Neural cell (in vitro differentiated cells): ENCODE data around the gene LAMB4. TPM values are rescaled to one million over a fixed set of nuclear protein-coding genes. Genes with fewer than 3 reads are reported as not detected.

Experiments used
- H2AFZ ChIP-seq: fragments of 200-600, 300-800 bp; sonication (generic), shearing (Covaris generic); 2 replicates; pipeline ENCODE4 v1.6.0; 2014; ENCODE audit warnings: low read depth, mild to moderate bottlenecking, antibody characterized with exemption, low read length, moderate library complexity
- H3F3A ChIP-seq: fragments of 200-600 bp; shearing (Covaris generic); 2 replicates; pipeline ENCODE4 v1.6.1; 2016; ENCODE audit warnings: mild to moderate bottlenecking, moderate library complexity, mixed read lengths, antibody characterized with exemption, low read length; ENCODE audit not compliant: insufficient read depth, poor library complexity, severe bottlenecking
- H3K27ac ChIP-seq: fragments of 200-600, 300-800 bp; sonication (generic), shearing (Covaris generic); 2 replicates; pipeline ENCODE4 v1.5.1; 2014; ENCODE audit warnings: mild to moderate bottlenecking, low read length, moderate library complexity
- H3K27me3 ChIP-seq: fragments of 300-800, 200-600 bp; sonication (generic), shearing (Covaris generic); 2 replicates; pipeline ENCODE4 v1.6.0; 2014; ENCODE audit warnings: mild to moderate bottlenecking, low read depth, low read length, moderate library complexity; ENCODE audit not compliant: insufficient read depth
- H3K36me3 ChIP-seq: fragments of 300-800, 200-600 bp; sonication (generic), shearing (Covaris generic); 2 replicates; pipeline ENCODE4 v1.5.1; 2014; ENCODE audit warnings: mild to moderate bottlenecking, antibody characterized with exemption, low read length, moderate library complexity; ENCODE audit not compliant: insufficient read depth
- H3K4me2 ChIP-seq: fragments of 300-800, 200-600 bp; sonication (generic), shearing (Covaris generic); 2 replicates; pipeline ENCODE4 v1.6.0; 2014; ENCODE audit warnings: mild to moderate bottlenecking, low read length
- H3K4me3 ChIP-seq: fragments of 300-800, 200-600 bp; sonication (generic), shearing (Covaris generic); 2 replicates; pipeline ENCODE4 v1.5.1; 2014; ENCODE audit warnings: mild to moderate bottlenecking, low read length, moderate library complexity
- H3K79me2 ChIP-seq: fragments of 200-600 bp; shearing (Covaris generic); replicated peaks from 2 replicates; pipeline ENCODE4 v1.6.0; 2014; ENCODE audit warnings: mild to moderate bottlenecking, low read length, moderate library complexity; ENCODE audit not compliant: insufficient read depth
- H3K9ac ChIP-seq: fragments of 300-800, 200-600 bp; sonication (generic), shearing (Covaris generic); 2 replicates; pipeline ENCODE4 v1.6.1; 2016; ENCODE audit warnings: mild to moderate bottlenecking, low read length, mixed read lengths
- H3K9me2 ChIP-seq: fragments of 200-600 bp; shearing (Covaris generic); 2 replicates; pipeline ENCODE4 v1.6.1; 2016; ENCODE audit warnings: mild to moderate bottlenecking, low read length, mixed read lengths; ENCODE audit not compliant: insufficient read depth
- H3K9me3 ChIP-seq: fragments of 200-600, 300-800 bp; sonication (generic), shearing (Covaris generic); 2 replicates; pipeline ENCODE4 v1.6.1; 2016; ENCODE audit warnings: mild to moderate bottlenecking, mixed run types, low read length, moderate library complexity, mixed read lengths
- H4K20me1 ChIP-seq: fragments of 200-600 bp; shearing (Covaris generic); 2 replicates; pipeline ENCODE4 v1.6.1; 2016; ENCODE audit warnings: mild to moderate bottlenecking, mixed run types; ENCODE audit not compliant: insufficient read depth
- EP300 ChIP-seq: fragments of 450-650 bp; conservative IDR thresholded peaks from 2 replicates; pipeline ENCODE4 v1.6.1; 2014; ENCODE audit warnings: antibody characterized with exemption, mild to moderate bottlenecking, moderate library complexity; ENCODE audit not compliant: poor library complexity, severe bottlenecking
- EZH2 ChIP-seq: fragments of 200-600, 300-800 bp; shearing (Covaris generic), sonication (generic); IDR thresholded peaks from 2 replicates; pipeline ENCODE4 v1.6.1; 2014; ENCODE audit warnings: antibody characterized with exemption, low read length, borderline replicate concordance, mild to moderate bottlenecking; ENCODE audit not compliant: insufficient read depth, poor library complexity, severe bottlenecking
- MXI1 ChIP-seq: fragments of 450-650 bp; conservative IDR thresholded peaks from 2 replicates; pipeline ENCODE4 v1.6.1; 2014; ENCODE audit warnings: antibody characterized with exemption, mild to moderate bottlenecking; ENCODE audit not compliant: poor library complexity, severe bottlenecking
- POLR2AphosphoS5 ChIP-seq: IDR thresholded peaks from 2 replicates; pipeline ENCODE4 v1.6.1; 2012
- RAD21 ChIP-seq: fragments of 450-650 bp; conservative IDR thresholded peaks from 2 replicates; pipeline ENCODE4 v1.6.1; 2014; ENCODE audit warnings: antibody characterized with exemption, mild to moderate bottlenecking, moderate library complexity
- SMC3 ChIP-seq: fragments of 450-650 bp; conservative IDR thresholded peaks from 2 replicates; pipeline ENCODE4 v1.6.1; 2014; ENCODE audit warnings: antibody characterized with exemption, mild to moderate bottlenecking, moderate library complexity; ENCODE audit not compliant: poor library complexity
- TAF1 ChIP-seq: IDR thresholded peaks from 2 replicates; pipeline ENCODE4 v1.6.1; 2012; ENCODE audit warnings: low read depth
- polyA plus RNA-seq: library from polyadenylated mRNA; depleted of rRNA; stranded (reverse); fragments of >200 nt; gene quantifications from 2 replicates; pipeline ENCODE4 v1.2.3, GENCODE V29; 2014
- TF ChIP-seq, protein P1 (sequence below): fragments of 450-650 bp; IDR thresholded peaks from 2 replicates; pipeline ENCODE4 v1.5.1; 2014; ENCODE audit warnings: antibody characterized with exemption, mild to moderate bottlenecking, moderate library complexity; ENCODE audit not compliant: poor library complexity, severe bottlenecking
- TF ChIP-seq, protein P2 (sequence below): IDR thresholded peaks from 2 replicates; pipeline ENCODE4 v1.6.1; 2012; ENCODE audit warnings: borderline replicate concordance

Gene LAMB4
- polyA plus RNA-seq, 1 donor from 2014 or later: 0.16 TPM

GRCh38 chr7:108102671-108103312 is 27.4 kb downstream of the LAMB4 start:
- H3K4me2 ChIP-seq: no peak overlapping the region
- no peaks in the 10 kb centered on the region for H4K20me1 ChIP-seq
- no peaks in the 10 kb centered on the region for H3K9me2 ChIP-seq
- H3K36me3 ChIP-seq: no peaks in the 10 kb centered on the region
- no peak overlapping the region for H3K27ac ChIP-seq
- H3F3A ChIP-seq: no peaks in the 10 kb centered on the region
- H3K9ac ChIP-seq: no peak overlapping the region
- H2AFZ ChIP-seq: no peak overlapping the region
- no peak for TF ChIP-seq TAF1
- TF ChIP-seq, protein P1, sequence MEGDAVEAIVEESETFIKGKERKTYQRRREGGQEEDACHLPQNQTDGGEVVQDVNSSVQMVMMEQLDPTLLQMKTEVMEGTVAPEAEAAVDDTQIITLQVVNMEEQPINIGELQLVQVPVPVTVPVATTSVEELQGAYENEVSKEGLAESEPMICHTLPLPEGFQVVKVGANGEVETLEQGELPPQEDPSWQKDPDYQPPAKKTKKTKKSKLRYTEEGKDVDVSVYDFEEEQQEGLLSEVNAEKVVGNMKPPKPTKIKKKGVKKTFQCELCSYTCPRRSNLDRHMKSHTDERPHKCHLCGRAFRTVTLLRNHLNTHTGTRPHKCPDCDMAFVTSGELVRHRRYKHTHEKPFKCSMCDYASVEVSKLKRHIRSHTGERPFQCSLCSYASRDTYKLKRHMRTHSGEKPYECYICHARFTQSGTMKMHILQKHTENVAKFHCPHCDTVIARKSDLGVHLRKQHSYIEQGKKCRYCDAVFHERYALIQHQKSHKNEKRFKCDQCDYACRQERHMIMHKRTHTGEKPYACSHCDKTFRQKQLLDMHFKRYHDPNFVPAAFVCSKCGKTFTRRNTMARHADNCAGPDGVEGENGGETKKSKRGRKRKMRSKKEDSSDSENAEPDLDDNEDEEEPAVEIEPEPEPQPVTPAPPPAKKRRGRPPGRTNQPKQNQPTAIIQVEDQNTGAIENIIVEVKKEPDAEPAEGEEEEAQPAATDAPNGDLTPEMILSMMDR: no peak
- TF ChIP-seq SMC3: no peak
- no peak for TF ChIP-seq RAD21
- TF ChIP-seq, protein P2, sequence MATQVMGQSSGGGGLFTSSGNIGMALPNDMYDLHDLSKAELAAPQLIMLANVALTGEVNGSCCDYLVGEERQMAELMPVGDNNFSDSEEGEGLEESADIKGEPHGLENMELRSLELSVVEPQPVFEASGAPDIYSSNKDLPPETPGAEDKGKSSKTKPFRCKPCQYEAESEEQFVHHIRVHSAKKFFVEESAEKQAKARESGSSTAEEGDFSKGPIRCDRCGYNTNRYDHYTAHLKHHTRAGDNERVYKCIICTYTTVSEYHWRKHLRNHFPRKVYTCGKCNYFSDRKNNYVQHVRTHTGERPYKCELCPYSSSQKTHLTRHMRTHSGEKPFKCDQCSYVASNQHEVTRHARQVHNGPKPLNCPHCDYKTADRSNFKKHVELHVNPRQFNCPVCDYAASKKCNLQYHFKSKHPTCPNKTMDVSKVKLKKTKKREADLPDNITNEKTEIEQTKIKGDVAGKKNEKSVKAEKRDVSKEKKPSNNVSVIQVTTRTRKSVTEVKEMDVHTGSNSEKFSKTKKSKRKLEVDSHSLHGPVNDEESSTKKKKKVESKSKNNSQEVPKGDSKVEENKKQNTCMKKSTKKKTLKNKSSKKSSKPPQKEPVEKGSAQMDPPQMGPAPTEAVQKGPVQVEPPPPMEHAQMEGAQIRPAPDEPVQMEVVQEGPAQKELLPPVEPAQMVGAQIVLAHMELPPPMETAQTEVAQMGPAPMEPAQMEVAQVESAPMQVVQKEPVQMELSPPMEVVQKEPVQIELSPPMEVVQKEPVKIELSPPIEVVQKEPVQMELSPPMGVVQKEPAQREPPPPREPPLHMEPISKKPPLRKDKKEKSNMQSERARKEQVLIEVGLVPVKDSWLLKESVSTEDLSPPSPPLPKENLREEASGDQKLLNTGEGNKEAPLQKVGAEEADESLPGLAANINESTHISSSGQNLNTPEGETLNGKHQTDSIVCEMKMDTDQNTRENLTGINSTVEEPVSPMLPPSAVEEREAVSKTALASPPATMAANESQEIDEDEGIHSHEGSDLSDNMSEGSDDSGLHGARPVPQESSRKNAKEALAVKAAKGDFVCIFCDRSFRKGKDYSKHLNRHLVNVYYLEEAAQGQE: no peak
- TF ChIP-seq EP300: no peak
- no peak for TF ChIP-seq POLR2AphosphoS5
- TF ChIP-seq MXI1: no peak
- no peak for TF ChIP-seq EZH2
- H3K9me3 ChIP-seq: no peaks in the 10 kb centered on the region
- no peaks in the 10 kb centered on the region for H3K79me2 ChIP-seq
- H3K27me3 ChIP-seq: no peaks in the 10 kb centered on the region
- no peak overlapping the region for H3K4me3 ChIP-seq

DNA sequence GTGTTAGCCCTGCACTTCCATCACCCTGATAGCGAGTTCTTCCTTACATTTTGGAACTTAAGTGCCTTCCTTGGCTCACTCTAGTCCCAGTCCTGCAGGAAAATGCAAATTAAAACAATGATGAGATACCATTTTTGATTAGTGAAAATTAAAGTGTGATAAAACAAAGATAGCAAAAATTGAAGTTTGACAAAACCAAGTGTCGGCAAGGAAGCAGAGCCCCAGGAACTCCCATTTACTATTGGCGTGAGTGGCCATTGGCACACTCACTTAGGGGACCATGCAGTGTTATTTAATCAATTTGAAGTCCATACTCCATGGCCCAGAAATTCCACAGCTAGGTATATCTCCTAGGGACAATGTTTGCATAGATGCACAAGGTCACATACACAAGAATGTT is 28.4 kb downstream of the LAMB4 start:
- no peak overlapping the region for H2AFZ ChIP-seq
- H3K4me3 ChIP-seq: no peak overlapping the region
- H4K20me1 ChIP-seq: no peaks in the 10 kb centered on the region
- H3K9me3 ChIP-seq: no peaks in the 10 kb centered on the region
- H3K9me2 ChIP-seq: no peaks in the 10 kb centered on the region
- H3K79me2 ChIP-seq: no peaks in the 10 kb centered on the region
- H3F3A ChIP-seq: no peaks in the 10 kb centered on the region
- H3K27ac ChIP-seq: no peak overlapping the region
- TF ChIP-seq EZH2: no peak
- TF ChIP-seq SMC3: no peak
- no peak for TF ChIP-seq POLR2AphosphoS5
- TF ChIP-seq, protein P2: no peak
- no peak for TF ChIP-seq EP300
- TF ChIP-seq TAF1: no peak
- TF ChIP-seq MXI1: no peak
- TF ChIP-seq RAD21: no peak
- TF ChIP-seq, protein P1: no peak
- no peak overlapping the region for H3K4me2 ChIP-seq
- no peaks in the 10 kb centered on the region for H3K27me3 ChIP-seq
- H3K36me3 ChIP-seq: no peaks in the 10 kb centered on the region
- H3K9ac ChIP-seq: no peak overlapping the region
